ENCODE results near the gene HEMGN.
A peak's percentile ranks its signal among the peaks of the same experiment; 100 is the strongest.

HEMGN gene

DNA sequence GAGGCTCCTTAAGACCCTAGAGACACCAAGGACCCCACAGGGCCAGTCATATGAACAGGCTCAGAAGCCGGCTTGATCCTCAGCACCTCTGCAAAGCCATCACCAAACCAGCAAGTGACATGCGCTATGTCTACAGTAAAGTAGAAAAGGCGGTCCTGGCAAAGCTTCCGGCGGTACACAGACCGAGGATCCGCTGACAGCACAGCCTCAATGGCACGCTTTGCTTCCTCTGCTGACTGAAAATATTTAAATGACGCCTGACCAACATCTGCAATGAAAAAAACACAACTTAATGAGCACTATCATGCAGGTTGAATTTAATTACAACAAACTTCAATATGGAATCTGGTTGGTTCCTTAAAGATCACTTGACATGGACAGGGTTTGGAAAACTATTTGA, 33.2 kb downstream of the HEMGN start:
- Mint-ChIP-seq H3K27me3 (no peaks in the 10 kb centered on the region), H3K4me1 (ENCODE audit: low read depth) (peaks cover 77% of the 10 kb centered on the region), H3K27ac (peak overlapping the region; percentile 61), H3K9me3 (no peaks in the 10 kb centered on the region), H3K36me3 (ENCODE audit: low read depth) (peaks cover 29% of the 10 kb centered on the region), H3K4me3 (peak overlapping the region; percentile 73)

- Mint-ChIP-seq H3K27ac (peak overlapping the region; percentile 63), H3K4me1 (ENCODE audit: low read depth) (peaks cover 69% of the 10 kb centered on the region), H3K36me3 (ENCODE audit: low read depth) (peaks cover 20% of the 10 kb centered on the region)
These were observed 34.8 kb downstream of the HEMGN start for GRCh38 chr9:97903177-97903576.

GRCh38 chr9:97900738-97901565, 37.0 kb downstream of the HEMGN start:
- Mint-ChIP-seq H3K27me3 (no peaks in the 10 kb centered on the region), H3K9me3 (no peaks in the 10 kb centered on the region), H3K4me1 (ENCODE audit: low read depth) (peaks cover 48% of the 10 kb centered on the region), H3K27ac (peak overlapping the region; percentile 24), H3K4me3 (no peak overlapping the region), H3K36me3 (ENCODE audit: low read depth) (peaks cover 8% of the 10 kb centered on the region)

More at GRCh38 chr9:97903177-97903576, 34.8 kb downstream of the HEMGN start:
- H3K4me3 Mint-ChIP-seq: no peak overlapping the region
- no peaks in the 10 kb centered on the region for H3K27me3 Mint-ChIP-seq
- no peaks in the 10 kb centered on the region for H3K9me3 Mint-ChIP-seq

- H3K4me1 Mint-ChIP-seq (ENCODE audit: low read depth): peaks cover 41% of the 10 kb centered on the region
- H3K27ac Mint-ChIP-seq: no peak overlapping the region
- peaks cover 8% of the 10 kb centered on the region for H3K36me3 Mint-ChIP-seq (ENCODE audit: low read depth)
These were observed 37.8 kb downstream of the HEMGN start for GRCh38 chr9:97900103-97900737.

DNA sequence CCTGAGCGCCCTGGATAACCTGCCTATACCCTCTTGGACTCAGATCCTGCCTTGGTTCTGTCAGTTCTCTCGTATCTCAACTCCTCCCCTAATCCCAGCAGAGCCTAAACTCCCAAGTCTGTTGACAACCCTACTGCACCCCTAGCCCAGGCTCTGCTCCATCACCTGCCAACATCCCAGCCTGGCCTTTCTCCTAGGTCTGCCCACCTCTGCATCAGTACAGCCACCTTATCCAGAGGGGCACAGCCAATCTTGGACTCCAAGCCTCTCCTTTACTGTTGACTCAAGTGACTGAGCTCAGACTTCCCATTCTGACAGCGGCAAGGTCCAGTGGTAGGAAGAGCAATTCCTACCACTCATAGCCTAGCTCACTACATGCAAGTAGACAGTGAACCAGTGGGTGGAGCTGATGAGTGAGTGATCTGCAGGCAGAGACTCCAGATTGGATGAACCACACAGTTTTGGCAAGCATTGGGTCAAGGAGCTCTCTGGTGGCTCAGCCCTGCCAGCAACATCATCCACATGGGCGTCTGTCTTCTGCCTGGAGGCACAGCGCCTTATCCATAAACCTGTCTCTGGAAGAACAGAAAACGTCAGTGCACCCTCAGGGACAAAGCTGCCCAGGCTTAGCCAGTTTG, 42.2 kb downstream of the HEMGN start:
- Mint-ChIP-seq H3K4me1 (ENCODE audit: low read depth) (peaks cover 2% of the 10 kb centered on the region), H3K4me3 (no peak overlapping the region), H3K27ac (no peak overlapping the region), H3K27me3 (no peaks in the 10 kb centered on the region), H3K36me3 (ENCODE audit: low read depth) (peaks cover 12% of the 10 kb centered on the region), H3K9me3 (peaks cover 4% of the 10 kb centered on the region)

More at GRCh38 chr9:97900103-97900737, 37.8 kb downstream of the HEMGN start:
- Mint-ChIP-seq H3K4me3 (no peak overlapping the region), H3K27me3 (no peaks in the 10 kb centered on the region), H3K9me3 (no peaks in the 10 kb centered on the region)

DNA sequence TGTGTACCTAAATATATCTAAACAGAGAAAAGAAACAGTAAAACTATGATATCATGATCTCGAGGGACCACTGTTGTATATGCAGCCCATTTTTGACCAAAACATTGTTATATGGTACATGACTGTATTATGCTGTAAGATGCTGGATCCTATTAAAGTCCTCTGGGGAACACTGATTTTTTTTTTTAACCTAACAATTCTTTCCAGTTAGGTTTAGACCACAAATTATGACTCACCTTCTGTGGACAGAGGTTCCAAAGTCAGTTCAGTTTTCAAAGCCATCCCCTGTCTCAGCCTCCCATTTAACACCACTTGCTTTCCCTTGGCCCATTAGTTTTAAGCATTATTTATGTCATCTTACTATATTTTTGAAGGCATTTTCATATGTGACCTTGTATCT, 42.8 kb downstream of the HEMGN start:
- Mint-ChIP-seq H3K36me3 (ENCODE audit: low read depth) (peaks cover 12% of the 10 kb centered on the region), H3K27me3 (no peaks in the 10 kb centered on the region)

GRCh38 chr9:97892421-97892820, 45.6 kb downstream of the HEMGN start:
- Mint-ChIP-seq H3K36me3 (ENCODE audit: low read depth) (peaks cover 12% of the 10 kb centered on the region), H3K27ac (no peak overlapping the region), H3K4me3 (no peak overlapping the region), H3K9me3 (peaks cover 4% of the 10 kb centered on the region), H3K4me1 (ENCODE audit: low read depth) (no peaks in the 10 kb centered on the region), H3K27me3 (no peaks in the 10 kb centered on the region)

More for the DNA sequence above, 42.8 kb downstream of the HEMGN start:
- H3K27ac Mint-ChIP-seq: no peak overlapping the region
- no peak overlapping the region for H3K4me3 Mint-ChIP-seq
- peaks cover 4% of the 10 kb centered on the region for H3K9me3 Mint-ChIP-seq
- no peaks in the 10 kb centered on the region for H3K4me1 Mint-ChIP-seq (ENCODE audit: low read depth)

GRCh38 chr9:97891736-97892135, 46.2 kb downstream of the HEMGN start:
- Mint-ChIP-seq H3K4me3 (no peak overlapping the region), H3K36me3 (ENCODE audit: low read depth) (peaks cover 12% of the 10 kb centered on the region), H3K4me1 (ENCODE audit: low read depth) (no peaks in the 10 kb centered on the region), H3K27me3 (no peaks in the 10 kb centered on the region), H3K27ac (no peak overlapping the region), H3K9me3 (peaks cover 4% of the 10 kb centered on the region)

DNA sequence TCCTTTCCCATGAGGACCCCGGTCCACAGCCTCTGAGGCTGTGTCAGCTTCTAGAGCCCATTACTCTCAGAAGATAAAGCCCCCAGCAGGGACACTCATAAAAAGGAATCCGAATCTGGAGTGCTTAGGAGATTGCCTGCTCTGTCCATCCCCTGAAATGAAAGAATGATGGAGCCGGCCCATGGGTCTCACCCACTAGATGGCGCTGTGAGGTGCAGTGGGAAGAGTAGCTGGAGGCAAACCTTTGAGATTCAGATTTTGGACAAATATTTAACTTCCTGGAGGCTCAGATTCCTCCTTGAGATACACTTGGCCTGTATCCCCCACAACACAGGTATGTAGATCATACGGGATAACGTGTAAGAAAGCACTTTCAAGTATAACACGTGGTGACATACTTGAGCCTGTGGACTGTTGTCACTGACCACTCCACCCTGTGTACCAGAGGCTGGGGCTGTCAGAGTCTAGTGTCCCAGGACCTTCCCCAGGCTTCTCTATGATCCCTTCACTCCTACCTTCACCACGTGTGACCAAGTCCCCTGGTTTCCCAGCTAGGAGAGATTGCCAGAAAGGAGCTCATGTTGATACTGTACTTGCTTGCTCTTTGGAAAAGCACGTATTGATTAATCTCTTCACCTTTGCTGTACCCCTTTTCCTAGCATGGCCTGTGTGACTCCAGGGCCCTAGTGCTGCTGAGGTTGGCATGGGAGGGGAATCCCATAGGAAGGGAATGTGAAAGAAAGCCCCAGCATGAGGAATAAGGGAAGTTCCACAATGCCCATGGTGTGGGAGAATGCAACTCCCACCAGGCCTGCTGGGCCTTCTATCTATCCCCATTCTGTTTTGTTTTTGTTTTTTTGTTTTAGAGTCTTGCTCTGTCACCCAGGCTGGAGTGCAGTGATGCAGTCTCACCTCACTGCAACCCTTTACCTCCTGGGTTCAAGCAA, 47.8 kb downstream of the HEMGN start:
- Mint-ChIP-seq H3K27me3 (no peaks in the 10 kb centered on the region), H3K4me1 (ENCODE audit: low read depth) (no peaks in the 10 kb centered on the region), H3K36me3 (ENCODE audit: low read depth) (peaks cover 12% of the 10 kb centered on the region), H3K9me3 (peaks cover 4% of the 10 kb centered on the region), H3K27ac (no peak overlapping the region), H3K4me3 (no peak overlapping the region)

DNA sequence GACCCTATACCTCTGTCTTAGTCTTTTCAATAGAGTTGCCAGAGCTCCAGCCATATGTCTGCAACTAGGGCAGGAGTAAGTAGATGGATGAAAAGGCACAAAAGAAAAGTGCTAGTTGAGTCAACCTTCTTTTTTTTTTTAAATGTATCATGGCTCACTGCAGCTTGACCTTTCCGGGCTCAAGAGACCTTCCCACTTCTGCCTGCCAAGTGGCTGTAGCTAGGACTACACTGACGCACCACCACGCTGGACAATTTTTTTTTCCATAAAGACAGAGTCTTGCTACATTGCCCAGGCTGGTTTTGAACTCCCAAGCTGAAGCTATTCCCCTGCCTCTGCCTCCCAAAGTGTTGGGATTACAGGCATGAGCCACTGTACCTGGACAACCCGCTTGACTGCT, 57.6 kb downstream of the HEMGN start:
- Mint-ChIP-seq H3K9me3 (no peaks in the 10 kb centered on the region), H3K27me3 (no peaks in the 10 kb centered on the region), H3K4me1 (ENCODE audit: low read depth) (no peaks in the 10 kb centered on the region), H3K4me3 (no peak overlapping the region), H3K36me3 (ENCODE audit: low read depth) (no peaks in the 10 kb centered on the region), H3K27ac (no peak overlapping the region)
